Measurements from ENCODE around the gene PAX8.

GRCh38 chr2:113202305-113203216 is 76.2 kb downstream of the PAX8 start:
- TF ChIP-seq CTCF (conservative IDR thresholded peaks at IDR 0.05 in 1 of 2, IDR thresholded peaks at IDR 0.05 in 1 of 2; ENCODE audit: extremely low read depth in 1 of 2, insufficient read depth in 1 of 2, low read depth in 1 of 2, low read length in 2 of 2), result no peak
- no peak for TF ChIP-seq EZH2 (IDR thresholded peaks at IDR 0.05; ENCODE audit: borderline replicate concordance, low read length)
